Activated CD4-positive, alpha-beta T cell treated with anti-CD3 and anti-CD28 coated beads, Interleukin-2, amount 10 ng/mL, durations not matched to agents 7 days and 5 days (primary cell): ENCODE results near the gene TTR. TPM values are rescaled to one million over a fixed set of nuclear protein-coding genes. Genes with fewer than 3 reads are reported as not detected.

Experiments used
- CTCF ChIA-PET: fragments of 350-600 bp; sonication (Branson Sonifier 250); formaldehyde crosslinking; loops from one replicate; lab custom pipeline; 2021; ENCODE audit warnings: antibody characterized with exemption; lab: Charles Lee
- POLR2A ChIA-PET: fragments of 350-600 bp; sonication (Branson Sonifier 250); formaldehyde crosslinking; loops from one replicate; lab custom pipeline; 2021; ENCODE audit warnings: antibody characterized with exemption; lab: Charles Lee
- DNase-seq: peaks from one replicate; pipeline ENCODE4 v3.0.0-alpha.2; 2020
- H3K27ac Mint-ChIP-seq: one replicate; pipeline ENCODE4 v1.8.0; 2021; ENCODE audit warnings: mild to moderate bottlenecking, moderate library complexity, mixed read lengths
- H3K27me3 Mint-ChIP-seq: one replicate; pipeline ENCODE4 v1.8.0; 2021; ENCODE audit warnings: mixed read lengths
- H3K36me3 Mint-ChIP-seq: one replicate; pipeline ENCODE4 v1.8.0; 2021; ENCODE audit warnings: low read depth, mixed read lengths
- H3K4me1 Mint-ChIP-seq: one replicate; pipeline ENCODE4 v1.8.0; 2021; ENCODE audit warnings: mixed read lengths
- H3K4me3 Mint-ChIP-seq: one replicate; pipeline ENCODE4 v1.8.0; 2021; ENCODE audit warnings: mild to moderate bottlenecking, moderate library complexity, mixed read lengths
- H3K9me3 Mint-ChIP-seq: one replicate; pipeline ENCODE4 v1.8.0; 2021; ENCODE audit warnings: mixed read lengths
- total RNA-seq, 2 experiments: library from RNA; stranded (reverse); gene quantifications; one replicate each; pipeline ENCODE4 v1.2.3, GENCODE V29; 2021

Gene TTR
- not detected for total RNA-seq

DNA sequence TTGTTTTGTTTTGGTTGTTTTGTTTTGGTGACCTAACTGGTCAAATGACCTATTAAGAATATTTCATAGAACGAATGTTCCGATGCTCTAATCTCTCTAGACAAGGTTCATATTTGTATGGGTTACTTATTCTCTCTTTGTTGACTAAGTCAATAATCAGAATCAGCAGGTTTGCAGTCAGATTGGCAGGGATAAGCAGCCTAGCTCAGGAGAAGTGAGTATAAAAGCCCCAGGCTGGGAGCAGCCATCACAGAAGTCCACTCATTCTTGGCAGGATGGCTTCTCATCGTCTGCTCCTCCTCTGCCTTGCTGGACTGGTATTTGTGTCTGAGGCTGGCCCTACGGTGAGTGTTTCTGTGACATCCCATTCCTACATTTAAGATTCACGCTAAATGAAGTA is at the start of gene TTR:
Gene TTR (plus strand): TSS at position 250 of the 400 bp plus-strand sequence. CDS start 26 bp downstream, at position 276.
- no peak for DNase-seq
- Mint-ChIP-seq H3K27ac (no peak within 1 kb of the TSS), H3K27me3 (no peaks in the 10 kb centered on the region), H3K4me3 (no peak within 1 kb of the TSS), H3K4me1 (no peaks in the 10 kb centered on the region), H3K36me3 (no peaks in the 10 kb centered on the region), H3K9me3 (no peaks in the 10 kb centered on the region)
- CTCF ChIA-PET, result no interaction called here
- POLR2A ChIA-PET, result no interaction called here

DNA sequence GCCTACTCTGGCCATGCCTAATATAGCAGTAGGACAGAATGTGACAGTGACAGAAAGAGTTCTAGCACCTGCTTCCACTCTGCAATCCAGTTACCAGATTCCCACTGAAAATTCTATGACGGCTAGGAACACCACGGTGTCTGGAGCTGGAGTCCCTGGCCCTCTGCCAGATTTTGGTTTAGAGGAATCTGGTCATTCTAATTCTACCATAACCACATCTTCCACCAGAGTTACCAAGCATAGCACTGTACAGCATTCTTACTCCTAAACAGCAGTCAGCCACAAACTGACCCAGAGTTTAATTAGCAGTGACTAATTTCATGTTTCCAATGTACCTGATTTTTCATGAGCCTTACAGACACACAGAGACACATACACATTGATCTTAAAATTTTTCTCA is 45.2 kb upstream of the TTR start:
- no peak for DNase-seq
- POLR2A ChIA-PET, result no interaction called here
- CTCF ChIA-PET, result interaction anchor here (1.3 kb wide), 1 partner anchor 10 kb away, joined by 3 read pairs; no protein-coding TSS in a partner anchor
- Mint-ChIP-seq H3K27me3 (no peaks in the 10 kb centered on the region), H3K4me3 (no peak overlapping the region), H3K27ac (no peak overlapping the region), H3K9me3 (no peaks in the 10 kb centered on the region), H3K4me1 (no peaks in the 10 kb centered on the region), H3K36me3 (no peaks in the 10 kb centered on the region)

DNA sequence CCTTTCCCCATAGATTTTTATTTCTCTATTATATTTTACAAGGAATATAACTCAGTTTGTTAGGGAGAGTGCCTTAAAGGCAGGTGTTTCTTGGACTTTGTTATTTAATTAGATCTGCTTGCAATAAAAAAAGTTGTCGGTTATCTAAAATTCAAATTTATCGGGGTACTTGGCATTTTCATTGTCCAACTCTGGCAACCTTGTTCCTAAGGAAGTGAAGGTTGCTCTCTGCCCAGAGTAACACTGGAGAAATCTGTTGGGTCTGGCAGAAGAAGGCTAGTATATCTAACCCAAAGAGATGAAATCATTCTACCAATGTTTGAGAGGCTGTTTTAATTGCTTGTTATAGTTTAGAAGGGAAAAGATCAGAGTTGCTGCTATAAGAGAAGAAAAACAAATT is 42.8 kb upstream of the TTR start:
- no peak for DNase-seq
- Mint-ChIP-seq H3K36me3 (no peaks in the 10 kb centered on the region), H3K27ac (no peak overlapping the region), H3K4me1 (no peaks in the 10 kb centered on the region), H3K9me3 (no peaks in the 10 kb centered on the region), H3K4me3 (no peak overlapping the region), H3K27me3 (peaks cover 3% of the 10 kb centered on the region)
- POLR2A ChIA-PET, result no interaction called here
- CTCF ChIA-PET, result no interaction called here

DNA sequence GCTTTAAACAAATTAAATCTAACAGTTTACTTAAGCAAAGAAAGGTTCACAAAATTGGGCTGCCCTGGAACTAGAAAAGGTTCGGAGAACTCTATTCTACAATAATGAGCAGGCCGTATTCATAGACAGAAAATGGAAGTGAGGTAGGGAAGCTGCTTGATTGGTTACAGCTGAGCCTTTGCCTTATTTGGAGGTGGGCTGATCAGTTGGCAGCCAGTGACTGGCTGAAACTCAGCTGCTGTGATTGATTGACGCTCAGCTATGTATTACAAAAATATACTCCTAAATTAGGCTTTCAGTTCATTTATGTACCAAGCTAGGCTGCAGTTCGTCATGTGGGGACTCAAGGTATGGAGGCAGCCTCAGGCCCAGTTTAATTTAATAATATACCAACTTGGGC is 42.3 kb upstream of the TTR start:
- Mint-ChIP-seq H3K27ac (no peak overlapping the region), H3K9me3 (no peaks in the 10 kb centered on the region), H3K4me1 (no peaks in the 10 kb centered on the region), H3K4me3 (no peak overlapping the region), H3K36me3 (no peaks in the 10 kb centered on the region), H3K27me3 (peaks cover 3% of the 10 kb centered on the region)
- CTCF ChIA-PET, result no interaction called here
- POLR2A ChIA-PET, result no interaction called here
- DNase-seq, result no peak

DNA sequence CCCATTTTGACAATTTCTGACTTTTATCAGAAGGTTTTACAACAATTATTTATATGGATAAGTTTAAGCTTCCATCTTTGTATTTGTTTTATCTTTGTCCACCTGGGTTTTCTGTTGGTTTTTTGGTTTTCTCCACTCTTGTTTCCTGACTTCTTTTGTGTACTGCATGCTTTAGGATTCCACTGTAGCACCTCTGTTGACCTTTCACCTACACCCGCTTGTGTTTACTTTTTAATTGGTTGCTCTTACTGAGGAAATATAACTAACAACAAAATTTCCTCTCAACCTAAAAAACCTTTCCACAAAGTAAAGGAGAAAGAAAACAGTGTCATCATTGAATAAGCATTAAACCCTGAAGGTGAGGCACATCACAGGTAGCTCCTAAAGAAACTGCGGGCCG is 39.8 kb upstream of the TTR start:
- Mint-ChIP-seq H3K4me1 (no peaks in the 10 kb centered on the region), H3K9me3 (no peaks in the 10 kb centered on the region), H3K27ac (no peak overlapping the region), H3K27me3 (peaks cover 3% of the 10 kb centered on the region), H3K4me3 (no peak overlapping the region), H3K36me3 (no peaks in the 10 kb centered on the region)
- ChIA-PET POLR2A (no interaction called here), CTCF (no interaction called here)
- no peak for DNase-seq

DNA sequence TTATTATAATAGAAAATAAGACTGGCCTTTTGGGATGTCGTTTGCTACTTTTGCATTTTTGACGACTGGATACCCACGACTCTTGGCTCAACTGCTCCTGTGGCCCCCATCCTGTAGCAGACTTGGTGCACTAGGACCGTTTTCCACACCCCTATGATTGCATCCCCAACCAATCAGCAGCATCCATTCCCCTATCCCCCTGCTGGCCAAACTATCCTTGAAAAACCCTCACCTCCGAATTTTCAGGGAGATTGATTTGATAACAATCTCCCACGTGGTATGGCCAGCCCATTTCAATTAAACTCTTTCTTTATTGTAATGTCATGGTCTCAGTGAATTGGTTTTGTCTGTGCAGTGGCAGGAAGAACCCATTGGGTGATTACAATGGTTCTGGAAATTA is 37.9 kb upstream of the TTR start:
- DNase-seq, result no peak
- Mint-ChIP-seq H3K9me3 (no peaks in the 10 kb centered on the region), H3K36me3 (no peaks in the 10 kb centered on the region), H3K27ac (no peak overlapping the region), H3K4me1 (no peaks in the 10 kb centered on the region), H3K4me3 (no peak overlapping the region), H3K27me3 (peaks cover 3% of the 10 kb centered on the region)
- ChIA-PET POLR2A (no interaction called here), CTCF (no interaction called here)

DNA sequence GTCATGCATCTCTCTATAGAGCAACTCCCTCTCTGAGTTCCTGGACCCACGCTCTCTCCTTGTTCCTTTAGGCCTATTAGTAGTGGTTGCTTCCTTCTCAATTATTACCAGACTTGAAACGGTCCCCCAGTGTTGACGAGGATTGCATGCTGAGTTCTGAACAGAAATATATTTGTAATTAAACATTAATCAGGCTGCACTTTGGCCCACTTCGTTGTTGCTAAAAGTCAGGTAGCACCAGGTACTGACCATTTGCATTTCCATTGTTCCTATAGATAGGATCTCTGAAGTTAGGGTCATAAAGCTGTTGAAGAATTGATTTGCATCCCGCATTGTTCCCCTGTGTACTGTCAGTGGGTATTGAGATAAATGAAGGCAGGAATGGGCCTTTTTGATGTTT is 36.9 kb upstream of the TTR start:
- no peak overlapping the region for H3K27ac Mint-ChIP-seq
- no peak for DNase-seq
- H3K9me3 Mint-ChIP-seq, result no peaks in the 10 kb centered on the region
- no peak overlapping the region for H3K4me3 Mint-ChIP-seq
- H3K36me3 Mint-ChIP-seq, result no peaks in the 10 kb centered on the region
- H3K27me3 Mint-ChIP-seq, result peaks cover 3% of the 10 kb centered on the region
- ChIA-PET POLR2A (no interaction called here), CTCF (no interaction called here)
- no peaks in the 10 kb centered on the region for H3K4me1 Mint-ChIP-seq

DNA sequence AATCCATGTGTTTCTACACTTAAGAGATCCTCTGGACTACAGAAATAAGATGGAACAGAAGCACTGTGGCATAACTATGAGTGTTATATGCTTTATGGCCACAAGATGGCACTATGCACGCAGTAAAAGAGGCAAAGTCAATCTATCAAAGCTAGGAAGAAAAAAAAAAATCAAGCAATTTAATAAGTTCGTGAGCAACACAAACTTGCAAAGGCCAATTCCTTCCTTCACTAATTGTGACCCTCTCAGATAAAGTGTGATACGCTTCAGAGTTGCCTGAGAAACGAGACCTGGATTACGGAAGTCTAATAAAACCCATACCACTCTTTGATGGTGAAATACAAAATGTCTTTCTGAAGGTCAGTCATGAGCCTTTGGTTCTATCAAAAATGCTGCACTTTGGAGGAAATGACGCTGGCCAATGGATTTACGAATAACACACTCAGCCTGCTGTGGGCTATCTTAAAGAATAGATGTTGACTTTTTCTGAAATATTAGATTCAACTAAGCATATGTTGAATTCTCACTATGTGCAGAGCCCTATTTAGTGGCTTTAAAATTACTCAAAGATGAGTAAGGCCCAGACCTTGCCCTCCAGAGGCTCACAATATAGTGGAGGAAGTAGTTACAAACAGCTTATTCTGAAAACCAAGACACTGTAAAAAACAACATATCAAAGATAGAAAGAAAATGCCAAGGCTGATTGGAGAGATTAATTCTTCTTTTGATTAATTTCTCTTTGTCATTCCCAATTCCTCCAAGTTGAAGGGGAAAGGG is 35.5 kb upstream of the TTR start:
- Mint-ChIP-seq H3K4me3 (no peak overlapping the region), H3K9me3 (no peaks in the 10 kb centered on the region), H3K36me3 (no peaks in the 10 kb centered on the region), H3K27ac (no peak overlapping the region), H3K4me1 (no peaks in the 10 kb centered on the region), H3K27me3 (peaks cover 3% of the 10 kb centered on the region)
- POLR2A ChIA-PET, result no interaction called here
- peak; percentile 61 for DNase-seq
- CTCF ChIA-PET, result interaction anchor here (1.5 to 1.7 kb wide), 2 partner anchors 10 to 166 kb away, joined by 3 to 7 read pairs; no protein-coding TSS in a partner anchor

DNA sequence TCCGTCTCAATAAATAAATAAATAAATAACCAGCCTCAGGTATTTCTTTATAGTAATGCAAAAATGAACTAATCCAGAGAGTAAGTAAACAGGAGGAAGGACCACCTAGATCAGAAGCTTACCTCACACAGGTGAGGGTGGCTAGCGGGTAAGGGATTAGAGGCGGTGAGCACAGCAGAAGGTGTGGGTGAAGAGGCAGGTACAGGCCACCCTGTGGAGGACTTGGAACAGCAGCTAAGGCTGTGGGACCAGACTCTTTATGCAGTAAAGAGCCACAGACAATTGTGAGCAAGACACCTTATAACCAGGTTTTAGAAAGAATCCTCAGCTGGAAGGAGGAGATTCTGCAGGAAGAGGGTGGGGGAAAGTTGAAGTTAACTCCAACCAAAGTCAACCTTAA is 34.2 kb upstream of the TTR start:
- CTCF ChIA-PET, result interaction anchor here (1.7 kb wide), 1 partner anchor 165 kb away, joined by 7 read pairs; no protein-coding TSS in a partner anchor
- H3K36me3 Mint-ChIP-seq, result no peaks in the 10 kb centered on the region
- POLR2A ChIA-PET, result no interaction called here
- no peaks in the 10 kb centered on the region for H3K4me1 Mint-ChIP-seq
- DNase-seq, result no peak
- H3K27me3 Mint-ChIP-seq, result peaks cover 3% of the 10 kb centered on the region
- no peak overlapping the region for H3K27ac Mint-ChIP-seq
- no peaks in the 10 kb centered on the region for H3K9me3 Mint-ChIP-seq
- H3K4me3 Mint-ChIP-seq, result no peak overlapping the region

DNA sequence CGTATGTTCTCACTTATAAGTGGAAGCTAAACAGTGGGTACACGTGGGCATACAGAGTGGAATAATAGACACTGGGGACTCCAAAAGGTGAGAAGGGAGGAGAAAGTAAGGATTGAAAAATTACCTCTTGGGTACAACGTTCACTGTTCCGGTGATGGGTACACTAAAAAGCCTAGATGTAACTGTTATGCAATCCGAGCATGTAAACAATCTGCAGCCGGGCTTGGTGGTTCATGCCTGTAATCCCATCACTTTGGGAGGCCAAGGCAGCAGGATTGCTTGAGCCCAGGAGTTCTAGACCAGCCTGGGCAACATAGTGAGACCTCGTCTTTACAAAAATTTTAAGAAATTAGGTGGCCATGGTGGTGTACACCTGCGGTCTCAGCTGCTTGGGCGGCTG is 33.1 kb upstream of the TTR start:
- Mint-ChIP-seq H3K36me3 (no peaks in the 10 kb centered on the region), H3K27me3 (no peaks in the 10 kb centered on the region), H3K4me1 (no peaks in the 10 kb centered on the region), H3K4me3 (no peak overlapping the region), H3K27ac (no peak overlapping the region), H3K9me3 (no peaks in the 10 kb centered on the region)
- POLR2A ChIA-PET, result no interaction called here
- CTCF ChIA-PET, result no interaction called here
- no peak for DNase-seq

DNA sequence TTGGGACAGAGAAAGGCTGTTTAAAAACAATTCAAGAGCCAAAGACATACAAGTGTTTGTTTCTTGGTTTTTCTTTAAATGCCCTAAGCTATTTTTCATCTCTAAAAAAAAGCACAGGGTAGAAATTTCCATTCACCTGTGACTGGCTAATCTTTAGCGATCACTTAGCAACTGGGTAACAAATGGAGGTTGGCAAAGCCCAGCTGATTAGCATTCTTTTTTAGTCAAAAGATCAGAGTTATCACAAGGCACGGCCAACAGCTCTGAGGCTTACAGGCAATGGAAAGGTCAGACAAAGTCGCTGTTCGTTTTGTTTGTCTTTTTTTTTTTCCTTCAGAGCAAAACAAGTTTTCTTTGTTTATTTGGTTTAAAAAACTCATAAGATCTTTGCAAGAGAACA is 29.0 kb upstream of the TTR start:
- DNase-seq, result no peak
- ChIA-PET POLR2A (no interaction called here), CTCF (no interaction called here)
- no peak overlapping the region for H3K27ac Mint-ChIP-seq
- H3K9me3 Mint-ChIP-seq, result no peaks in the 10 kb centered on the region
- no peak overlapping the region for H3K4me3 Mint-ChIP-seq
- H3K4me1 Mint-ChIP-seq, result no peaks in the 10 kb centered on the region
- no peaks in the 10 kb centered on the region for H3K36me3 Mint-ChIP-seq
- H3K27me3 Mint-ChIP-seq, result no peaks in the 10 kb centered on the region

DNA sequence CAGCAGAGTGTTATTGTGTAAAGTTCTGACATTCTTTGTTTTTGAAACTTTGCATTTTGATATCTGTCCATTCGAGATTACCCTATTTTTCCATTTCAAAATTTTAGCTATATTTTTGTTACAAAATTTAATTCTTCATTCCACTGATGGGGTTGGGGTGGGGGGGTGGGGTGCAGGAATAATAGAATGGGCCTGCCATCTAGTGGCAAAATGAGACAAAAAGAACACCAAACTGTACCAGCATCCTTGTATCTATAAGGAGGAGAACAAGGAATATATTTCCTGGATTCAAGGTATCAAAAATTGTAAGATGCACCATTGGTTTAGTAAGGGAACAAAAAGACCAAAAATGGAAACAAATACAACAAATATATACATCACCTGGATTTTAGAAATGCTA is 27.9 kb upstream of the TTR start:
- CTCF ChIA-PET, result no interaction called here
- Mint-ChIP-seq H3K27ac (no peak overlapping the region), H3K36me3 (no peaks in the 10 kb centered on the region), H3K9me3 (no peaks in the 10 kb centered on the region), H3K4me1 (no peaks in the 10 kb centered on the region), H3K4me3 (no peak overlapping the region), H3K27me3 (no peaks in the 10 kb centered on the region)
- POLR2A ChIA-PET, result no interaction called here
- no peak for DNase-seq

DNA sequence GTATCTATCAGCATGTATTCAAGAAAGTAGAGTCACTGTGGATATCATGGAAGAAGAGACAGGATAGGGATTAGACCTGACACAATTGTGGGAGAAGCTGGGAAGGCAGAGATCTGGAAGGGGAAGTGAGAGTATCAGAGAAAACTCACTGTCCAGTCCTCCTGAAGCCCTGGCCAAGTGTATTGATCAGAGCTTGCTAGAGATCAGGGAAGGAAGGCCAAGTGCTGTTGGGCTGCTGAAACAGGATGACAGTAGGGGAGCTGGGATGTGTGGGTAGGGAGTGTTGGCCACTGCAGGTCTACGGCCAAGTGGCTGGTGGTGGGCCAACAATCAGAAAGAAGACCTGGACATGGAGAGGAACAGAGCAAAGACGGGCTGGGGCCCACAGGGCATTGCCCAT is 26.3 kb upstream of the TTR start:
- no peak overlapping the region for H3K27ac Mint-ChIP-seq
- no peak overlapping the region for H3K4me3 Mint-ChIP-seq
- H3K27me3 Mint-ChIP-seq, result no peaks in the 10 kb centered on the region
- ChIA-PET CTCF (no interaction called here), POLR2A (no interaction called here)
- no peak for DNase-seq
- no peaks in the 10 kb centered on the region for H3K9me3 Mint-ChIP-seq
- no peaks in the 10 kb centered on the region for H3K36me3 Mint-ChIP-seq
- H3K4me1 Mint-ChIP-seq, result no peaks in the 10 kb centered on the region
